Gastrocnemius medialis (tissue), 4 donors: ENCODE measurements around the gene S100A4. TPM values are rescaled to one million over a fixed set of nuclear protein-coding genes. Genes with fewer than 3 reads are reported as not detected.

Source experiments
- ATAC-seq, 2 donors: fragments of 150-250 bp; one replicate each; pipeline ENCODE4 v1.9.1; 2016
- DNase-seq, 2 donors: peaks; one replicate each; pipeline ENCODE4 v3.0.0-alpha.2; 2019
- H3K27ac ChIP-seq, 4 donors: fragments of 200-600 bp; sonication (generic); 1 replicate in 1 of 4; 2 replicates in 3 of 4; pipeline ENCODE4 v1.5.1; 2016 to 2018; ENCODE audit warnings: mild to moderate bottlenecking in 2 of 4, moderate library complexity in 1 of 4
- H3K27me3 ChIP-seq, 3 donors: fragments of 200-600 bp; sonication (generic) in 2 of 3; 1 replicate in 1 of 3; 2 replicates in 2 of 3; pipeline versions ENCODE4 v1.5.1 to v1.6.0; 2016 to 2019; ENCODE audit warnings: mild to moderate bottlenecking in 1 of 3, moderate library complexity in 1 of 3
- H3K36me3 ChIP-seq, 2 donors: fragments of 200-600 bp; sonication (generic) in 1 of 2; one replicate each; pipeline ENCODE4 v1.5.1; 2017 to 2018
- H3K4me1 ChIP-seq, 2 donors: fragments of 200-600 bp; sonication (generic) in 1 of 2; one replicate each; pipeline ENCODE4 v1.5.1; 2016 to 2017; ENCODE audit warnings: mild to moderate bottlenecking in 2 of 2
- H3K4me3 ChIP-seq, 4 donors: fragments of 200-600 bp; sonication (generic) in 3 of 4; 1 replicate in 1 of 4; 2 replicates in 3 of 4; pipeline ENCODE4 v1.5.1; 2016 to 2019; ENCODE audit warnings: mild to moderate bottlenecking in 2 of 4
- H3K9me3 ChIP-seq, 3 donors: fragments of 200-600 bp; sonication (generic) in 2 of 3; 1 replicate in 1 of 3; 2 replicates in 2 of 3; pipeline ENCODE4 v1.5.1; 2016 to 2019
- POLR2A ChIP-seq, 2 donors: fragments of 450-650 bp; IDR thresholded peaks; one replicate each; pipeline ENCODE4 v1.6.1; 2017; ENCODE audit warnings: antibody characterized with exemption in 2 of 2, mild to moderate bottlenecking in 2 of 2, moderate library complexity in 2 of 2
- in situ Hi-C, 4 donors: fragments of 200-750 bp; cut with MboI; loops; one replicate each; pipeline versions ENCODE4 v1.15.0 to v1.8.0; 2017; ENCODE audit warnings: low sequenced_read_pairs in 4 of 4
- intact Hi-C: fragments of 100-400 bp; cut with DNase I; formaldehyde crosslinking; loops from one replicate; pipeline ENCODE4 v1.15.1; 2023; ENCODE audit warnings: low total_unique reads
- total RNA-seq, 4 donors: library from RNA; depleted of rRNA; stranded (reverse); fragments of >200 nt; gene quantifications; one replicate each; pipeline versions ENCODE4 v1.1.0 to v1.2.3, GENCODE V29; 2016
- TF ChIP-seq, protein P1 (sequence below), 5 experiments: fragments of 450-650 bp in 3 of 5; fragments of 200-600 bp in 2 of 5; sonication (generic) in 2 of 5; IDR thresholded peaks in 4 of 5; conservative IDR thresholded peaks in 1 of 5; 1 replicate in 4 of 5; 2 replicates in 1 of 5; pipeline ENCODE4 v1.5.1; 2016 to 2019; ENCODE audit warnings: antibody characterized with exemption in 5 of 5, mild to moderate bottlenecking in 3 of 5, moderate library complexity in 3 of 5

S100A4 gene
- total RNA-seq, 4 donors from 2014 or later: 76.8 to 377 (median 144) TPM

- peaks cover 16 to 46% of the 10 kb centered on the region in 2 donors for H3K4me1 ChIP-seq
- intact Hi-C loops: no loop called here
Measured at GRCh38 chr1:153550827-153551500, 5.4 kb upstream of the S100A4 start.

GRCh38 chr1:153550398-153550758, 4.8 kb upstream of the S100A4 start:
- no peak for ATAC-seq
- TF ChIP-seq POLR2A (IDR thresholded peaks at IDR 0.05): no peak
- TF ChIP-seq, protein P1, sequence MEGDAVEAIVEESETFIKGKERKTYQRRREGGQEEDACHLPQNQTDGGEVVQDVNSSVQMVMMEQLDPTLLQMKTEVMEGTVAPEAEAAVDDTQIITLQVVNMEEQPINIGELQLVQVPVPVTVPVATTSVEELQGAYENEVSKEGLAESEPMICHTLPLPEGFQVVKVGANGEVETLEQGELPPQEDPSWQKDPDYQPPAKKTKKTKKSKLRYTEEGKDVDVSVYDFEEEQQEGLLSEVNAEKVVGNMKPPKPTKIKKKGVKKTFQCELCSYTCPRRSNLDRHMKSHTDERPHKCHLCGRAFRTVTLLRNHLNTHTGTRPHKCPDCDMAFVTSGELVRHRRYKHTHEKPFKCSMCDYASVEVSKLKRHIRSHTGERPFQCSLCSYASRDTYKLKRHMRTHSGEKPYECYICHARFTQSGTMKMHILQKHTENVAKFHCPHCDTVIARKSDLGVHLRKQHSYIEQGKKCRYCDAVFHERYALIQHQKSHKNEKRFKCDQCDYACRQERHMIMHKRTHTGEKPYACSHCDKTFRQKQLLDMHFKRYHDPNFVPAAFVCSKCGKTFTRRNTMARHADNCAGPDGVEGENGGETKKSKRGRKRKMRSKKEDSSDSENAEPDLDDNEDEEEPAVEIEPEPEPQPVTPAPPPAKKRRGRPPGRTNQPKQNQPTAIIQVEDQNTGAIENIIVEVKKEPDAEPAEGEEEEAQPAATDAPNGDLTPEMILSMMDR (IDR thresholded peaks at IDR 0.05 in 4 of 5, conservative IDR thresholded peaks at IDR 0.05 in 1 of 5): no peak
- peak overlapping the region in 2 of 4 donors; percentile 52 to 75 for H3K27ac ChIP-seq

More at GRCh38 chr1:153550827-153551500, 5.4 kb upstream of the S100A4 start:
- in situ Hi-C loops: no loop called here
- DNase-seq (no peak), ATAC-seq (no peak)
- Histone ChIP-seq H3K27me3 (no peaks in the 10 kb centered on the region), H3K9me3 (no peaks in the 10 kb centered on the region), H3K36me3 (no peaks in the 10 kb centered on the region), H3K27ac (peak overlapping the region in 1 of 4 donors; percentile 75), H3K4me3 (no peak overlapping the region)
- TF ChIP-seq, protein P1 (IDR thresholded peaks at IDR 0.05 in 4 of 5, conservative IDR thresholded peaks at IDR 0.05 in 1 of 5): no peak
- no peak for TF ChIP-seq POLR2A (IDR thresholded peaks at IDR 0.05)

GRCh38 chr1:153549741-153550397, 4.3 kb upstream of the S100A4 start:
- in situ Hi-C loops: loop anchor here in 1 of 4 donors (25.0 kb wide), 1 partner anchor 437 kb away; the partner anchor contains the start of genes JTB, RAB13 and RPS27
- H3K4me1 ChIP-seq: peaks cover 24 to 57% of the 10 kb centered on the region in 2 donors

More at GRCh38 chr1:153550398-153550758, 4.8 kb upstream of the S100A4 start:
- Histone ChIP-seq H3K36me3 (no peaks in the 10 kb centered on the region), H3K4me1 (peaks cover 19 to 52% of the 10 kb centered on the region in 2 donors), H3K27me3 (no peaks in the 10 kb centered on the region), H3K4me3 (no peak overlapping the region), H3K9me3 (no peaks in the 10 kb centered on the region)
- no peak for DNase-seq
- intact Hi-C loops: no loop called here
- in situ Hi-C loops: no loop called here

DNA sequence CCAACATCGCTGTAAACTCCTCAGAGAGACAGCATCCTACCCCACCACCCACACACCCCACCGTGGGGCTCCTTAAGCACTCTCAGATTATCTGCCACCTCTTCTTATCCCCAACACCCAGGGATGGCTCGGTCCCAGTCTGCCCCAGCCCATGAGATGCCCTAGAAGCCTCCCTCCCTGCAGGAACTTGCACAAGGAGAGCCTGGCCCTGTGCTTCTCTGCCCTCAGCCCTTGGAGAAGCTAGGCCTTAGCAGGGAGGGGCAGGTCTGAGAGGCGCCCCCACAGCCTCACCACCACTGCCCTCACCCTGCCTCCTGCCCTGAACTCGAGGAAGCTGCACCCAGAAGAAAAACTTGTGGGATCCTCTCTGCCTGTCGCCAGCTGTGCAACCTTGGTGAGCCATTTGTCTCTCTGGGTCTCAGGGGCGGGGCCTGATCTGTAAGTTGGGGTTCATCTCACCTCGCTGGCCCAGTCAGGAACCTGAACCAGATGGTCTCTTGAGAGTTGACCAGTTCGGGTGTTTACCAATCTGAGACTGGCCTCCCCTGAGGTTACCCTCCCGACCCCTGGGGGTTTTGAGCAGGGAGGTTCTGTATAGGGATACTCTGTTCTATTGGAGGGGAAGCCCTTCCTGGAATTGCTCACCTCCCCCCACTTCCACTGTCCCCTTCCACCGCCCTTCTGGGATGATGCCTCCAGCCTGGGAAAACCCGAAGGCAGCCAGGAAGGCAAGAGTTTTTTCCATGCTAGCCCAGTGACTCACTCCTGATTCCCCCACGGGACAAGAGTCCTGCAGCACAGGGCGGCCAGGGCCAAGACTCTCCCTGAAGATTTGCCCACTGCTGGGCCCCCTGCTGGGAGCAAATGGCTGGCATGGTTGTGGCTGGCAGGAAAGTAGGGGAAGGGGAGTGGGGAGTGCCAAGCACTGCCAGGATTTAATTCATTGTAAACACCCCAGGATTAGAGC, 3.4 kb upstream of the S100A4 start, which contains the start of gene S100A3:
TSS of gene S100A3 (minus strand) at position 537 of the 967 bp plus-strand sequence. CDS start 773 bp downstream, outside the sequence.
- peak within 1 kb of the TSS; percentile 52 to 75 (median 58) for H3K27ac ChIP-seq
- H3K4me1 ChIP-seq: peaks cover 30 to 60% of the 10 kb centered on the region in 2 donors
- intact Hi-C loops (no loop called here), in situ Hi-C loops (loop anchor here in 1 of 4 donors (25.0 kb wide), 1 partner anchor 438 kb away; the partner anchor contains the start of genes JTB, RAB13 and RPS27)
- H3K4me3 ChIP-seq: no peak within 1 kb of the TSS
- DNase-seq (peak; percentile 52 to 72), ATAC-seq (peak; percentile 53 to 59)
- H3K27me3 ChIP-seq: no peaks in the 10 kb centered on the region
- H3K36me3 ChIP-seq: no peaks in the 10 kb centered on the region
- H3K9me3 ChIP-seq: no peaks in the 10 kb centered on the region
- TF ChIP-seq POLR2A (IDR thresholded peaks at IDR 0.05): no peak
- TF ChIP-seq, protein P1 (IDR thresholded peaks at IDR 0.05 in 4 of 5, conservative IDR thresholded peaks at IDR 0.05 in 1 of 5): peak in 2 of 5 experiments; percentile 9 to 19

More at GRCh38 chr1:153549741-153550397, 4.3 kb upstream of the S100A4 start:
- Histone ChIP-seq H3K27me3 (no peaks in the 10 kb centered on the region), H3K27ac (peak overlapping the region; percentile 40 to 75 (median 56)), H3K36me3 (no peaks in the 10 kb centered on the region), H3K4me3 (no peak overlapping the region), H3K9me3 (no peaks in the 10 kb centered on the region)
- intact Hi-C loops: no loop called here
- no peak for DNase-seq
- ATAC-seq: no peak
- TF ChIP-seq, protein P1 (IDR thresholded peaks at IDR 0.05 in 4 of 5, conservative IDR thresholded peaks at IDR 0.05 in 1 of 5): no peak
- TF ChIP-seq POLR2A (IDR thresholded peaks at IDR 0.05): no peak
